Frontal cortex (tissue), 4 donors: ENCODE results near the gene LAMB4. TPM values are rescaled to one million over a fixed set of nuclear protein-coding genes. Genes with fewer than 3 reads are reported as not detected.

Source experiments
- DNase-seq, 2 donors: peaks; one replicate each; pipeline ENCODE4 v3.0.0; 2012; ENCODE audit warnings: low spot score in 2 of 2
- FAIRE-seq: peaks from 2 replicates; lab custom pipeline; 2012; peaks lifted over from hg19 to GRCh38; lab: Jason Lieb, UNC
- total RNA-seq: library from RNA; depleted of rRNA; stranded (reverse); fragments of >200 nt; gene quantifications from one replicate; pipeline ENCODE4 v1.2.3, GENCODE V29; 2014
- donor health status: control.
- donor health status: control.
- donor health status: control.

LAMB4 gene
- total RNA-seq, 1 donor from 2014 or later = 0.82 TPM

GRCh38 chr7:108088729-108089128 is 41.4 kb downstream of the LAMB4 start:
- FAIRE-seq (no peak), DNase-seq (no peak)

- FAIRE-seq (no peak), DNase-seq (no peak)
Measured at GRCh38 chr7:108087778-108088177, 42.4 kb downstream of the LAMB4 start.

- FAIRE-seq = no peak
Measured at GRCh38 chr7:108086962-108087361, 43.2 kb downstream of the LAMB4 start.

GRCh38 chr7:108086546-108086945 is 43.6 kb downstream of the LAMB4 start:
- FAIRE-seq (no peak), DNase-seq (no peak)

More at GRCh38 chr7:108086962-108087361, 43.2 kb downstream of the LAMB4 start:
- DNase-seq = no peak

- peak in 1 of 2 donors; percentile 29 for DNase-seq
- no peak for FAIRE-seq
Measured at GRCh38 chr7:108083980-108084379, 46.2 kb downstream of the LAMB4 start.

GRCh38 chr7:108079648-108080591 is 50.2 kb downstream of the LAMB4 start:
- DNase-seq (no peak), FAIRE-seq (no peak)

GRCh38 chr7:108079276-108079647 is 50.9 kb downstream of the LAMB4 start:
- no peak for DNase-seq
- no peak for FAIRE-seq

- no peak for DNase-seq
- FAIRE-seq = no peak
Measured at GRCh38 chr7:108078691-108079090, 51.5 kb downstream of the LAMB4 start.

GRCh38 chr7:108078211-108078673 is 51.9 kb downstream of the LAMB4 start:
- FAIRE-seq (no peak), DNase-seq (no peak)

GRCh38 chr7:108077709-108078108 is 52.5 kb downstream of the LAMB4 start:
- DNase-seq (no peak), FAIRE-seq (no peak)

- no peak for FAIRE-seq
- no peak for DNase-seq
Measured at GRCh38 chr7:108076156-108076555, 54.0 kb downstream of the LAMB4 start.

- DNase-seq (no peak), FAIRE-seq (no peak)
Measured at GRCh38 chr7:108073305-108074070, 56.7 kb downstream of the LAMB4 start.

GRCh38 chr7:108072739-108073138 is 57.4 kb downstream of the LAMB4 start:
- FAIRE-seq (no peak), DNase-seq (no peak)

GRCh38 chr7:108072116-108072515 is 58.0 kb downstream of the LAMB4 start:
- no peak for DNase-seq
- FAIRE-seq = no peak

GRCh38 chr7:108071551-108071950 is 58.6 kb downstream of the LAMB4 start:
- FAIRE-seq = no peak

GRCh38 chr7:108069646-108070045 is 60.5 kb downstream of the LAMB4 start:
- DNase-seq (no peak), FAIRE-seq (no peak)

More at GRCh38 chr7:108071551-108071950, 58.6 kb downstream of the LAMB4 start:
- DNase-seq = no peak

GRCh38 chr7:108067844-108068243 is 62.3 kb downstream of the LAMB4 start:
- DNase-seq (no peak), FAIRE-seq (no peak)

GRCh38 chr7:108066486-108066885 is 63.7 kb downstream of the LAMB4 start:
- no peak for FAIRE-seq

GRCh38 chr7:108063520-108063933 is 66.6 kb downstream of the LAMB4 start:
- DNase-seq (no peak), FAIRE-seq (no peak)

More at GRCh38 chr7:108066486-108066885, 63.7 kb downstream of the LAMB4 start:
- DNase-seq = no peak

- DNase-seq (no peak), FAIRE-seq (no peak)
Measured at GRCh38 chr7:108062250-108063014, 67.7 kb downstream of the LAMB4 start.
